Neural cell (in vitro differentiated cells): Measurements from ENCODE around the gene FOXK2. TPM values are rescaled to one million over a fixed set of nuclear protein-coding genes. Genes with fewer than 3 reads are reported as not detected.
"Not testable (repeated sequence)": the region's sequence is repeated elsewhere in the genome, so short reads cannot be mapped to it uniquely, and the experiment has no call there.

Experiments used
- H2AFZ ChIP-seq: fragments of 200-600, 300-800 bp; sonication (generic), shearing (Covaris generic); 2 replicates; pipeline ENCODE4 v1.6.0; 2014; ENCODE audit warnings: low read depth, mild to moderate bottlenecking, antibody characterized with exemption, low read length, moderate library complexity
- H3F3A ChIP-seq: fragments of 200-600 bp; shearing (Covaris generic); 2 replicates; pipeline ENCODE4 v1.6.1; 2016; ENCODE audit warnings: mild to moderate bottlenecking, moderate library complexity, mixed read lengths, antibody characterized with exemption, low read length; ENCODE audit not compliant: insufficient read depth, poor library complexity, severe bottlenecking
- H3K27ac ChIP-seq: fragments of 200-600, 300-800 bp; sonication (generic), shearing (Covaris generic); 2 replicates; pipeline ENCODE4 v1.5.1; 2014; ENCODE audit warnings: mild to moderate bottlenecking, low read length, moderate library complexity
- H3K27me3 ChIP-seq: fragments of 300-800, 200-600 bp; sonication (generic), shearing (Covaris generic); 2 replicates; pipeline ENCODE4 v1.6.0; 2014; ENCODE audit warnings: mild to moderate bottlenecking, low read depth, low read length, moderate library complexity; ENCODE audit not compliant: insufficient read depth
- H3K36me3 ChIP-seq: fragments of 300-800, 200-600 bp; sonication (generic), shearing (Covaris generic); 2 replicates; pipeline ENCODE4 v1.5.1; 2014; ENCODE audit warnings: mild to moderate bottlenecking, antibody characterized with exemption, low read length, moderate library complexity; ENCODE audit not compliant: insufficient read depth
- H3K4me2 ChIP-seq: fragments of 300-800, 200-600 bp; sonication (generic), shearing (Covaris generic); 2 replicates; pipeline ENCODE4 v1.6.0; 2014; ENCODE audit warnings: mild to moderate bottlenecking, low read length
- H3K4me3 ChIP-seq: fragments of 300-800, 200-600 bp; sonication (generic), shearing (Covaris generic); 2 replicates; pipeline ENCODE4 v1.5.1; 2014; ENCODE audit warnings: mild to moderate bottlenecking, low read length, moderate library complexity
- H3K79me2 ChIP-seq: fragments of 200-600 bp; shearing (Covaris generic); replicated peaks from 2 replicates; pipeline ENCODE4 v1.6.0; 2014; ENCODE audit warnings: mild to moderate bottlenecking, low read length, moderate library complexity; ENCODE audit not compliant: insufficient read depth
- H3K9ac ChIP-seq: fragments of 300-800, 200-600 bp; sonication (generic), shearing (Covaris generic); 2 replicates; pipeline ENCODE4 v1.6.1; 2016; ENCODE audit warnings: mild to moderate bottlenecking, low read length, mixed read lengths
- H3K9me2 ChIP-seq: fragments of 200-600 bp; shearing (Covaris generic); 2 replicates; pipeline ENCODE4 v1.6.1; 2016; ENCODE audit warnings: mild to moderate bottlenecking, low read length, mixed read lengths; ENCODE audit not compliant: insufficient read depth
- H3K9me3 ChIP-seq: fragments of 200-600, 300-800 bp; sonication (generic), shearing (Covaris generic); 2 replicates; pipeline ENCODE4 v1.6.1; 2016; ENCODE audit warnings: mild to moderate bottlenecking, mixed run types, low read length, moderate library complexity, mixed read lengths
- H4K20me1 ChIP-seq: fragments of 200-600 bp; shearing (Covaris generic); 2 replicates; pipeline ENCODE4 v1.6.1; 2016; ENCODE audit warnings: mild to moderate bottlenecking, mixed run types; ENCODE audit not compliant: insufficient read depth
- EP300 ChIP-seq: fragments of 450-650 bp; conservative IDR thresholded peaks from 2 replicates; pipeline ENCODE4 v1.6.1; 2014; ENCODE audit warnings: antibody characterized with exemption, mild to moderate bottlenecking, moderate library complexity; ENCODE audit not compliant: poor library complexity, severe bottlenecking
- MXI1 ChIP-seq: fragments of 450-650 bp; conservative IDR thresholded peaks from 2 replicates; pipeline ENCODE4 v1.6.1; 2014; ENCODE audit warnings: antibody characterized with exemption, mild to moderate bottlenecking; ENCODE audit not compliant: poor library complexity, severe bottlenecking
- POLR2AphosphoS5 ChIP-seq: IDR thresholded peaks from 2 replicates; pipeline ENCODE4 v1.6.1; 2012
- RAD21 ChIP-seq: fragments of 450-650 bp; conservative IDR thresholded peaks from 2 replicates; pipeline ENCODE4 v1.6.1; 2014; ENCODE audit warnings: antibody characterized with exemption, mild to moderate bottlenecking, moderate library complexity
- SMC3 ChIP-seq: fragments of 450-650 bp; conservative IDR thresholded peaks from 2 replicates; pipeline ENCODE4 v1.6.1; 2014; ENCODE audit warnings: antibody characterized with exemption, mild to moderate bottlenecking, moderate library complexity; ENCODE audit not compliant: poor library complexity
- TAF1 ChIP-seq: IDR thresholded peaks from 2 replicates; pipeline ENCODE4 v1.6.1; 2012; ENCODE audit warnings: low read depth
- polyA plus RNA-seq: library from polyadenylated mRNA; depleted of rRNA; stranded (reverse); fragments of >200 nt; gene quantifications from 2 replicates; pipeline ENCODE4 v1.2.3, GENCODE V29; 2014
- TF ChIP-seq, protein P1 (sequence below): IDR thresholded peaks from 2 replicates; pipeline ENCODE4 v1.6.1; 2012; ENCODE audit warnings: borderline replicate concordance
- TF ChIP-seq, protein P2 (sequence below): fragments of 450-650 bp; IDR thresholded peaks from 2 replicates; pipeline ENCODE4 v1.5.1; 2014; ENCODE audit warnings: antibody characterized with exemption, mild to moderate bottlenecking, moderate library complexity; ENCODE audit not compliant: poor library complexity, severe bottlenecking

The FOXK2 gene
- polyA plus RNA-seq, 1 donor from 2014 or later, result 24.4 TPM

DNA sequence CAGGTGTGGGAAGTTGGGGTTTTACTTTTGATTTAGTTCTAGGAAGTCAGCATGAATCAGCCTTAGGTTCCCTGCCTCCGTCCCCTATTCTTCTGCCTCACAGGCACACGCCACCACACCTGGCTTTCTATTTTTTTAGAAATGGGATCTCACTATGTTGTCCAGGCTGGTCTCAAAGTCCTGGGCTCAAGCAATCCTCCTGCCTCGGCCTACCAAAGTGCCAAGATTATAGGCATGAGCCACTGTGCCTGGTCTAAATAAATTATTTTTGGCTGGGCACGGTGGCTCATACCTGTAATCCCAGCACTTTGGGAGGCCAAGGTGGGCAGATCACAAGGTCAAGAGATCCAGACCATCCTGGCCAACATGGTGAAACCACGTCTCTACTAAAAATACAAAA, 7.9 kb upstream of the FOXK2 start:
- H3K4me3 ChIP-seq, result not testable (repeated sequence)

DNA sequence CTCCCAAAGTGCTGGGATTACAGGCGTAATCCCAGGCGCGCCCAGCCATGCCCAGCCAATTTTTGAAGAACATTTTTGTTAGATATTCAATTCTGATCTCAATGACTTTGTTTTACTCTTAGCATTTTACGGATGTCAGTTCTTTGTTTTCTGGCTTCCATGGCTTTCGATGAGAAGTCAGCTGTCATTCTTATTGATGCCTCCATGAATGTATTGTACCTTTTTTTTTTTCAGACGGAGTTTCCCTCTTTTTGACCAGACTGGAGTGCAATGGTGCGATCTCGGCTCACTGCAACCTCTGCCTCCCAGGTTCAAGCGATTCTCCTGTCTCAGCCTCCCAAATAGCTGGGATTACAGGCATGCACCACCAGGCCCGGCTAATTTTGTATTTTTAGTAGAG, 5.7 kb upstream of the FOXK2 start:
- not testable (repeated sequence) for H3K9me2 ChIP-seq, H3F3A ChIP-seq, H3K9ac ChIP-seq, H3K36me3 ChIP-seq, H3K4me2 ChIP-seq, H3K27me3 ChIP-seq, H4K20me1 ChIP-seq, H3K27ac ChIP-seq, H2AFZ ChIP-seq, H3K9me3 ChIP-seq, H3K4me3 ChIP-seq, H3K79me2 ChIP-seq

More for the DNA sequence above, 7.9 kb upstream of the FOXK2 start:
- H2AFZ ChIP-seq, H3K4me2 ChIP-seq, H3K9ac ChIP-seq, H3K27me3 ChIP-seq, H4K20me1 ChIP-seq, H3K9me2 ChIP-seq, H3K27ac ChIP-seq, H3F3A ChIP-seq, H3K79me2 ChIP-seq, H3K36me3 ChIP-seq, H3K9me3 ChIP-seq: not testable (repeated sequence)

DNA sequence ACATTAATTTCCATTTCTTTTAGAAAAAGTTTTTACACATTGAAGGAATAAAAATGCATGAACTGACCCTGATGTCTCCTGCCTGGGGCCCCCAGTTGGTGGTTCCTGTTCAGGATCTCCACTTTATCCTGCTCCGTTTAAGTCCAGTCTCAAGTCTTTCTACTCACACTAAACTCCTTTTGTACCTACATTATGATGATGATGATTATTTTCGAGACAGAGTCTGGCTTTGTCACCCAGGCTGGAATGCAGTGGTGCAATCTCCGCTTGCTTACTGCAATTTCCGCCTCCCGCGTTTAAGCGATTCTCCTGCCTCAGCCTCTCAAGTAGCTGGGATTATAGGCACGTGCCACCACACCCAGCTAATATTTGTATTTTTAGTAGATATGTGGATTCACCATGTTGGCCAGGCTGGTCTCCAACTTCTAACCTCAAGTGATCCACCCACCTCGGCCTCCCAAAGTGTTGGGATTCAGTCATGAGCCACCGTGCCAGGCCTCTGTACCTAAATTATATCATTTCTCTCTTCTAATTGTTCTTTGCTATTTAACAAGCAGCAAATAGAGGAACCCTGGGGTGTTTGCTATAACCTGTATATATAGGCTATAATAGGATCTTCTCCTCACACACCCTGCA, 2.2 kb upstream of the FOXK2 start:
- Histone ChIP-seq H4K20me1 (no peaks in the 10 kb centered on the region), H2AFZ (no peak overlapping the region), H3K4me2 (no peak overlapping the region), H3K9me3 (no peaks in the 10 kb centered on the region), H3K79me2 (peaks cover 19% of the 10 kb centered on the region), H3K4me3 (no peak overlapping the region), H3K9me2 (no peaks in the 10 kb centered on the region), H3K36me3 (no peaks in the 10 kb centered on the region), H3K27ac (no peak overlapping the region), H3F3A (no peaks in the 10 kb centered on the region), H3K9ac (no peak overlapping the region), H3K27me3 (no peaks in the 10 kb centered on the region)
- no peak for TF ChIP-seq RAD21

DNA sequence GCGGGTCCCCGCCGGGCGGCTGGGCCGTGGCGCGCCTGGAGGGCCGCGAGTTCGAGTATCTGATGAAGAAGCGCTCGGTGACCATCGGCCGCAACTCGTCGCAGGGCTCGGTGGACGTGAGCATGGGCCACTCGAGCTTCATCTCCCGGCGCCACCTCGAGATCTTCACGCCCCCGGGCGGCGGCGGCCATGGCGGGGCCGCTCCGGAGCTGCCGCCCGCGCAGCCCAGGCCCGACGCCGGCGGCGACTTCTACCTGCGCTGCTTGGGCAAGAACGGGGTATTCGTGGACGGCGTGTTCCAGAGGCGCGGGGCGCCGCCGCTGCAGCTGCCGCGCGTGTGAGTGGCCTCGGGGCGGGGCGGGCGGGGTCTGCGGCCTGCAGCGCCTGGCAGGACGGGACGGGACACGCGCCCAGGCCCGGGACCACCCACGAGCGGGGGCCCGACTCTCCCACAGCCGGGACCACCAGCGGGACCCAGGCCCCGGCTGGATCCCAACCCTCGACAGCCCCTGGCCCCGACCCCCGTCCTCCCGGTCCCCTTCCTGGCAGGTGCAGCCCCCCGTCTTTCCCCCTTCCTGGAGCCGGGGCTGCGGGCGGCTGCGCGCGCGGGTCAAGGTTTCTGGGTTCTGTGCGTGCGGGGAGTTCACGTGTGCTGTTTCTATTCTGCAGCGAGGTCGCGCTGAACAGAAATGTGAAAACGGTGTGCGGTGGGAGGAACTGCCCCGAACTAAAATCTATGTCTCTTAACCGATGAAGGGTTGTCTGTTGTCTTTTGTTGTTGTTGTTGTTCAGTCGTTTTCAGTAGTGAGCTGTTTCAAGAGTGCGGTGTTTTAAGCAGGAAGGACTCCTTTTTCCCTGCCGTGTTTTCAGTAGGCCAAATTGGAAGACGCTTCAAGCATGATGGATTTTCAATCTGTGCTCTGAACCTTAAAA, 705 bp downstream of the FOXK2 start:
- no peaks in the 10 kb centered on the region for H3K36me3 ChIP-seq
- no peaks in the 10 kb centered on the region for H3K9me2 ChIP-seq
- no peaks in the 10 kb centered on the region for H3K27me3 ChIP-seq
- peak overlapping the region; percentile 74 for H3K9ac ChIP-seq
- peaks cover 47% of the 10 kb centered on the region for H3K79me2 ChIP-seq
- peak overlapping the region; percentile 73 for H3K27ac ChIP-seq
- peak overlapping the region; percentile 72 for H3K4me3 ChIP-seq
- no peaks in the 10 kb centered on the region for H3F3A ChIP-seq
- H3K9me3 ChIP-seq, result no peaks in the 10 kb centered on the region
- H3K4me2 ChIP-seq, result peak overlapping the region; percentile 50
- peaks cover 5% of the 10 kb centered on the region for H4K20me1 ChIP-seq
- no peak overlapping the region for H2AFZ ChIP-seq
- TF ChIP-seq, protein P1, sequence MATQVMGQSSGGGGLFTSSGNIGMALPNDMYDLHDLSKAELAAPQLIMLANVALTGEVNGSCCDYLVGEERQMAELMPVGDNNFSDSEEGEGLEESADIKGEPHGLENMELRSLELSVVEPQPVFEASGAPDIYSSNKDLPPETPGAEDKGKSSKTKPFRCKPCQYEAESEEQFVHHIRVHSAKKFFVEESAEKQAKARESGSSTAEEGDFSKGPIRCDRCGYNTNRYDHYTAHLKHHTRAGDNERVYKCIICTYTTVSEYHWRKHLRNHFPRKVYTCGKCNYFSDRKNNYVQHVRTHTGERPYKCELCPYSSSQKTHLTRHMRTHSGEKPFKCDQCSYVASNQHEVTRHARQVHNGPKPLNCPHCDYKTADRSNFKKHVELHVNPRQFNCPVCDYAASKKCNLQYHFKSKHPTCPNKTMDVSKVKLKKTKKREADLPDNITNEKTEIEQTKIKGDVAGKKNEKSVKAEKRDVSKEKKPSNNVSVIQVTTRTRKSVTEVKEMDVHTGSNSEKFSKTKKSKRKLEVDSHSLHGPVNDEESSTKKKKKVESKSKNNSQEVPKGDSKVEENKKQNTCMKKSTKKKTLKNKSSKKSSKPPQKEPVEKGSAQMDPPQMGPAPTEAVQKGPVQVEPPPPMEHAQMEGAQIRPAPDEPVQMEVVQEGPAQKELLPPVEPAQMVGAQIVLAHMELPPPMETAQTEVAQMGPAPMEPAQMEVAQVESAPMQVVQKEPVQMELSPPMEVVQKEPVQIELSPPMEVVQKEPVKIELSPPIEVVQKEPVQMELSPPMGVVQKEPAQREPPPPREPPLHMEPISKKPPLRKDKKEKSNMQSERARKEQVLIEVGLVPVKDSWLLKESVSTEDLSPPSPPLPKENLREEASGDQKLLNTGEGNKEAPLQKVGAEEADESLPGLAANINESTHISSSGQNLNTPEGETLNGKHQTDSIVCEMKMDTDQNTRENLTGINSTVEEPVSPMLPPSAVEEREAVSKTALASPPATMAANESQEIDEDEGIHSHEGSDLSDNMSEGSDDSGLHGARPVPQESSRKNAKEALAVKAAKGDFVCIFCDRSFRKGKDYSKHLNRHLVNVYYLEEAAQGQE, result no peak
- peak; percentile 16 for TF ChIP-seq SMC3
- TF ChIP-seq TAF1, result no peak
- no peak for TF ChIP-seq EP300
- TF ChIP-seq POLR2AphosphoS5, result peak; percentile 37
- TF ChIP-seq, protein P2, sequence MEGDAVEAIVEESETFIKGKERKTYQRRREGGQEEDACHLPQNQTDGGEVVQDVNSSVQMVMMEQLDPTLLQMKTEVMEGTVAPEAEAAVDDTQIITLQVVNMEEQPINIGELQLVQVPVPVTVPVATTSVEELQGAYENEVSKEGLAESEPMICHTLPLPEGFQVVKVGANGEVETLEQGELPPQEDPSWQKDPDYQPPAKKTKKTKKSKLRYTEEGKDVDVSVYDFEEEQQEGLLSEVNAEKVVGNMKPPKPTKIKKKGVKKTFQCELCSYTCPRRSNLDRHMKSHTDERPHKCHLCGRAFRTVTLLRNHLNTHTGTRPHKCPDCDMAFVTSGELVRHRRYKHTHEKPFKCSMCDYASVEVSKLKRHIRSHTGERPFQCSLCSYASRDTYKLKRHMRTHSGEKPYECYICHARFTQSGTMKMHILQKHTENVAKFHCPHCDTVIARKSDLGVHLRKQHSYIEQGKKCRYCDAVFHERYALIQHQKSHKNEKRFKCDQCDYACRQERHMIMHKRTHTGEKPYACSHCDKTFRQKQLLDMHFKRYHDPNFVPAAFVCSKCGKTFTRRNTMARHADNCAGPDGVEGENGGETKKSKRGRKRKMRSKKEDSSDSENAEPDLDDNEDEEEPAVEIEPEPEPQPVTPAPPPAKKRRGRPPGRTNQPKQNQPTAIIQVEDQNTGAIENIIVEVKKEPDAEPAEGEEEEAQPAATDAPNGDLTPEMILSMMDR, result no peak
- TF ChIP-seq MXI1, result peak; percentile 84
- TF ChIP-seq RAD21, result no peak
